Activated effector memory CD4-positive, alpha-beta T cell treated with anti-CD3 and anti-CD28 coated beads, Interleukin-2, amount 50 U/mL, for 16 hours (primary cell): ENCODE results near the gene EPOP.

Experiments used
- DNase-seq: peaks from one replicate; pipeline ENCODE4 v3.0.0-alpha.2; 2020

EPOP gene

DNA sequence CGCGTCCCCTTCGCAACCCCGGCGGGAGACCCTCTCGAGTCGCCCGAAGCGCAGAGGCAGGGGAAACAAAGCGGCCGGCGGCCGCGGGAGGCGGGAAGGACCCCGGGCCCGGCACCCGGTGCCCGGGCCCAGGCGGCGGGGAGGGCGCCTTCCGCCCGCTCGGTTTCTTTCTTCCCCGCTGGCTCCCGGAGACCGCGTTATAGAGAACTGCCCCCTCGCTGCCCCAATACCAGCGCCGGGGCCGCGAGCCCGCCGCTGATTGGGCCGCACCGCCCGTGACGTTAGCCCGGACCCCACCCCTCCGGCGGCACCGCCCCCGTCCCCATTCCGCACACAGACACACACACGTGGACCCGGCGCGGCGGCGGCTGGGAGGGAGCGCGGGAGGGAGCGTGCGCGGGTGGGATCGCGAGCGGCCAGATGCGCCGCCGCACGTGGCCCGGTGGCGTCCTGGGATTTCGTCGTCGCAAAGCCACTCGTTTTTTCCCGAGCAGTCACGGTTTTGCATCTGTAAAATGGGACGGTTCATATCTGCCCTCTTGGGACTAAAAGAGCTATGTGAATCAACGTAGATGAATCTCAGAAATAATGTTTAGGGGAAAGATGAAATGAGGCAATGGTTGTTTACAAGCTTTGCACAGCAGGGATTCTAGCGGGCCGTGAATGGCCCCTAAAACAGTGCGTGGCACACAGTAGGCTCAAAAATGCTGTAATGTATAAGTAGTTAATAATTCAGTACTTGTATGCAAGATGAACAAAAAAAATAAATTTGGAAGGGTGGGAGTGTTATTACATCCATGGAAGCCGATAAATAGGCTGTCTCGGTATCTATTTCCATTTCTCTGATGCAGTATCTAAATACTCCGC is at the start of gene EPOP:
EPOP (minus strand) TSS at position 209 of the 867 bp plus-strand sequence. CDS start 462 bp downstream, outside the sequence.
- peak; percentile 95 for DNase-seq

DNA sequence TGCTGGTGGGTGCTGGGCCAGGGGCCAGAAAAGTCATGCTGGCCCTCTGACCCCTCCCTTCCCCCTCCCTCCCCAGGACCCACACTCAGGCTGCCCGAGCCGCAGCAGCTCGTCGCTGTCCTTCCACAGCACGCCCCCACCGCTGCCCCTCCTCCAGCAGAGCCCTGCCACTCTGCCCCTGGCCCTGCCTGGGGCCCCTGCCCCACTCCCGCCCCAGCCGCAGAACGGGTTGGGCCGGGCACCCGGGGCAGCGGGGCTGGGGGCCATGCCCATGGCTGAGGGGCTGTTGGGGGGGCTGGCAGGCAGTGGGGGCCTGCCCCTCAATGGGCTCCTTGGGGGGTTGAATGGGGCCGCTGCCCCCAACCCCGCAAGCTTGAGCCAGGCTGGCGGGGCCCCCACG is 47.0 kb upstream of the EPOP start:
- DNase-seq: no peak

DNA sequence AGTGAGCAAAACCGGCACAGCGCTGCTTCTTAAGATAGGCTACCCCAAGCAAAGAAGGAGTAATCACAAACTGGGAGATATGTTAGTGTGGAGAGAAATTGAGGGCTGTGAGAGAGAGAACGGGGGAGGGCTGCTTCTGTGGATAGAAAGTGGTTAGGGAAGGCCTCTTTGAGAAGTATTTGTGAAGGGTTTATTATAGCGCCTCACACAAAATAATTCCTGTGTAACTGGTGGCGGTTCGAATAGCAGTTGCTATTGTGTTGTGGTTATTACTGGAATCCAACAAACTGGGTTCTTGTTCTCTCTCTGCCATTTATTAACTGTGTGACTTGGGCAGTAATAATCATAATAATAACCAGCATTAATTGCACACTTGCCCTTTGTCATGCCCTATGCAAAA is 46.2 kb upstream of the EPOP start:
- no peak for DNase-seq

DNA sequence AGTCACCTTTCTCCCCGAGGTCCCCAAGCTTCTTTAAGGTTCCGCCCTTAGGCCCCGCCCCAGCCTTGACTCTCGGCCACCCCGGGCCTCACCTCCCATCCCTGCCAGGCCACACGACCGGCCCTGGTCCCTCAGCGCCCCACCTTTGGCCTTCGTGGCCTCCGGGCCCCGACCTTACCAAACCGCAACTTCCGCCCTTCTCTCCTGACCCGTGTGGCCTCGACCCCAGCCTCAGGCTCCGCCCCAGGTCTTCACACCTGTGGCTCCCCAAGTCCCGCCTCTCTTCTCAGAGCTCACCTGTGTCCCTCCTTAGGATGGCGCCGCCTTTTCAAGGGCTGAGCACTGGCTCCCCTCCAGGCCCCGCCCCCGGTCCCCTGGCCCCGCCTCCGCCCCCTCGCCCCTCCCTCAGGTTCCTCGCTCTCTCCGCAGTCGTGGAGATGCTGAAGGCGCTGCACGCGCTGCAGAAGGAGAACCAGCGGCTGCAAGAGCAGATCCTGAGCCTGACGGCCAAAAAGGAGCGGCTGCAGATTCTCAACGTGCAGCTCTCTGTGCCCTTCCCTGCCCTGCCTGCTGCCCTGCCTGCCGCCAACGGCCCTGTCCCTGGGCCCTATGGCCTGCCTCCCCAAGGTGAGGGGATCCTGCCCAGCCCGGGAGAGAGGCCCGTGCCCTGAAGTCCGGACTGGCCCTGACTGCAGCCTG is 45.3 kb upstream of the EPOP start:
- DNase-seq: no peak

GRCh38 chr17:38719289-38719942 is 44.7 kb upstream of the EPOP start:
- no peak for DNase-seq

DNA sequence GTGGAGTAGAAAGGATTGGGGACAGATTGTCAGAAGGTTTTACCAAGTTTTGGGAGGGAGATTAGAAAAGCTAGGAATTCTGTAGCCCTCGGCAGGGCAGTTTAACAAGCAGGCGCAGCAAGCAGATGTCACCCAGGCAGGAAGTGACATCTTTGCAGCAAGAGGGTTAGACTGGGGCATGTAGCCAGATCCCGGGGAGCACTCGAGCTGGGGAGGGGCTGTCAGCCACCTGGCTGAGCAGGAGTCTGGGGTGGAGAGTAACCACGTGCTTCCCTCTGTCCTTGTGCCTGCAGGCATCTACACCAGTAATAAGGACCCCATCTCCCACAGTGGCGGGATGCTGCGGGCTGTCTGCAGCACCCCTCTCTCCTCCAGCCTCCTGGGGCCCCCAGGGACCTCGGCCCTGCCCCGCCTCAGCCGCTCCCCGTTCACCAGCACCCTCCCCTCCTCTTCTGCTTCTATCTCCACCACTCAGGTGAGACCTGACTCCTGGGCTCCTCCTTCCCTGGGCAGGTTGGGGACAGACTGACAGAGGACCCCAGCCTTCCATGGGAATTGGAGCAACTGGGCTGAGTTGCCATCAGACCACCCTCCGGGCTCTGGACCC is 42.5 kb upstream of the EPOP start:
- no peak for DNase-seq

- no peak for DNase-seq
These were observed 41.7 kb upstream of the EPOP start for GRCh38 chr17:38716368-38717005.

- no peak for DNase-seq
These were observed 40.6 kb upstream of the EPOP start for GRCh38 chr17:38715216-38715943.

- no peak for DNase-seq
These were observed 38.8 kb upstream of the EPOP start for GRCh38 chr17:38713456-38714075.

DNA sequence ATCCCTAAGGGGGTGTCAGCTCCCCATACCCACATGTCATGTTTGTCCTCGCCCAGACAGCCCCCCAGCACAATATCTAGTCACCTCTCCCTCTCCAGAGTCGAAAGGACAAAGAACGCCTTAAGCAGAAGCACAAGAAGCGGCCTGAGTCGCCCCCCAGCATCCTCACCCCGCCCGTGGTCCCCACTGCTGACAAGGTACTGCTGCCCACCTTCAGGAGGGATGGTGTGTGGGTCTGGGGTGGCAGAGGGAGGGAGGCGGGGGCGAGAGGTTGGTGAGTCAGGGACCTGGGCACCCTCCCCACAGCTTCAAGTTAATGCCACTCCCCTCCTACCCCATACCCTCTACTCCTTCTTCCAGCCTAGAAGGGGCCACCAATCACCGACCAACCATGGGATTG is 37.8 kb upstream of the EPOP start:
- no peak for DNase-seq

GRCh38 chr17:38711792-38712571 is 37.2 kb upstream of the EPOP start:
- no peak for DNase-seq

- no peak for DNase-seq
These were observed 36.2 kb upstream of the EPOP start for GRCh38 chr17:38710985-38711384.

- DNase-seq: no peak
These were observed 35.8 kb upstream of the EPOP start for GRCh38 chr17:38710604-38710962.

DNA sequence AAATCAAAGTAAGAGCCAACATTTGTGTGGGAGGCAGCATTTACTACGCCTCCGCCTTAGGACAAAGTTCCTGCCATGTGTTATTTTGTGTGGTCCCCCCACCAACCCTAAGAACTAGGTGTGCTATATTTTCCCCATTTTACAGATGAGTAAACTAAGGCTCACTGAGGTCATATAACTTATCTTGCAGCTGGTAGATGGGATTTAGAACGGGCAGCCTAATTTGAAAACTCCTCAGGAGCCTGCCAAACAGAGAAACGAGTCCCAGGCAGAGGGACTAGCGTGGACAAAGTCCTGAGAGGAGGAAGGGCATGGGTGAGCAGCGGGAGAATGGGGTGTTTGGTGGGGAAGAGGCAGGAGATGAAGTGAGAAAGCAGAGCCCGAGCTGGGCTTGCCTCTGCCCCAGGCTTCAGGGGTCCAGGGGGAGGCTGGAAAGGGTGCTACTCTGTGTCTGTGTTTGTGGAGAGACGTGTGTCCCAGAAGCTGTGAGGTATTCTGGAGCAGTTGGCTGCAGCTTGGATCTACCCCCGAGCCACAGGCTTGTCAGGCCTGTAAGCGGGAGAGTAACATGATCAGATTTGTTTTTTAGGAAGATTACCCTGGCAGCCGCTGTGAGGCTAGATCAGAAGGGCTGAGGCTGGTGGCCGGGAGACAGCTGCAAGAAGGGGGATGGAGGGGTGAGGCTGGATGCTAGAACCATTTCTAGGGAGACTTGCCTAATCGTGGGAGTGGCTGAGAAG is 35.3 kb upstream of the EPOP start:
- DNase-seq: no peak

GRCh38 chr17:38709104-38709820 is 34.5 kb upstream of the EPOP start:
- no peak for DNase-seq

DNA sequence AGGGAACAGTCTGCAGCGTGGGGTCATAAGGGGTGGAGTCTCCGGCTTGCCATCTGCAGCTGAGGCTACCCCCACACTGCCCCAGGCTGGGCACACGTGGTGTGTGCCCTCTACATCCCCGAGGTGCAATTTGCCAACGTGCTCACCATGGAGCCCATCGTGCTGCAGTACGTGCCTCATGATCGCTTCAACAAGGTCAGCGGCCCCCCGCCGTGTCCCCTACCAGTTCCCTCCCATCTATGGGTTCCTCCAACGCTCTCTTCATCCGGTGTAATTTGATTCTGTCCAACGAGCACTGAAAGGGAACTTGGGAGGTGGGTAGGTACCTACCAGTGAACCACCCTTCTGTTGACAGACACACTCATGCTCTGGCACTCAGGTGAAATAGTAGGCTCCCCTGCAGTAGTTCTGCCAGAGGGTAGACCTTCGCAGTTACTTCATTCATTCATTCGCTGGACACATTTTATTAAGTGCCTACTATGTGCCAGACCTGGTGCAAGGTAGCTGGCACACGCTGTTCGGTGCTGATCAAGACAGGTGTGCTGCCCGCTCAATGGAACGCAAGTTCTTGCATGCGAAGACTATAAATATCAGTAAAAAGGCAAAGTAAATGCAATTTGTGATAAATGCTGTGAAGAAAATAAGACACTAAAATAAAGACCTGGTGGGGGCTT is 33.1 kb upstream of the EPOP start:
- DNase-seq: no peak

- DNase-seq: peak; percentile 75
These were observed 31.9 kb upstream of the EPOP start for GRCh38 chr17:38706505-38707216.
